Pulmonary artery endothelial cell (primary cell): ENCODE measurements around the gene ADAMTS13. TPM values are rescaled to one million over a fixed set of nuclear protein-coding genes. Genes with fewer than 3 reads are reported as not detected.

Experiments used
- DNase-seq: peaks from one replicate; pipeline ENCODE4 v3.0.0-alpha.2; 2011; ENCODE audit warnings: low read depth, low spot score
- total RNA-seq: library from RNA; depleted of rRNA; stranded (reverse); fragments of >200 nt; gene quantifications from 2 replicates; pipeline ENCODE4 v1.2.3, GENCODE V29; 2014

ADAMTS13 gene
- total RNA-seq, 1 donor from 2014 or later = 0.66 TPM

- no peak for DNase-seq
Measured at GRCh38 chr9:133507246-133507965, 85.2 kb downstream of the ADAMTS13 start.

- no peak for DNase-seq
Measured at GRCh38 chr9:133508046-133508445, 85.9 kb downstream of the ADAMTS13 start.

Other genes starting within 250 kb of the ADAMTS13 start
- not detected in 2 replicates for gene OBP2B, start 213.1 kb upstream of the ADAMTS13 start, total RNA-seq
- not detected in 2 replicates for gene ABO, start 147.2 kb upstream of the ADAMTS13 start, total RNA-seq
- gene SURF6, start 86.2 kb upstream of the ADAMTS13 start, total RNA-seq = 12.8 and 13.4 TPM in 2 replicates
- 17.7 and 18.4 TPM in 2 replicates for gene MED22, start 74.2 kb upstream of the ADAMTS13 start, total RNA-seq
- gene RPL7A, start 74.1 kb upstream of the ADAMTS13 start, total RNA-seq = 2,356 and 2,883 TPM in 2 replicates
- 18.4 and 25.4 TPM in 2 replicates for gene SURF1, start 65.9 kb upstream of the ADAMTS13 start, total RNA-seq
- gene SURF2, start 65.8 kb upstream of the ADAMTS13 start, total RNA-seq = 17.5 and 19.8 TPM in 2 replicates
- 525 and 553 TPM in 2 replicates for gene SURF4, start 46.3 kb upstream of the ADAMTS13 start, total RNA-seq
- gene STKLD1, start 46.0 kb upstream of the ADAMTS13 start, total RNA-seq = 0.46 and 0.81 TPM in 2 replicates
- 20.1 and 26.8 TPM in 2 replicates for gene REXO4, start 4.4 kb upstream of the ADAMTS13 start, total RNA-seq
- gene CACFD1, start 37.6 kb downstream of the ADAMTS13 start, total RNA-seq = 6.1 and 8.2 TPM in 2 replicates
- gene SLC2A6, start 56.7 kb downstream of the ADAMTS13 start, total RNA-seq = 36.0 and 42.3 TPM in 2 replicates
- not detected in 2 replicates for gene MYMK, start 102.6 kb downstream of the ADAMTS13 start, total RNA-seq
- gene ADAMTSL2, start 112.3 kb downstream of the ADAMTS13 start, total RNA-seq = not detected in 2 replicates
- not detected in 2 replicates for gene FAM163B, start 187.0 kb downstream of the ADAMTS13 start, total RNA-seq
- not detected in 2 replicates for gene DBH, start 214.0 kb downstream of the ADAMTS13 start, total RNA-seq